Fibroblast of lung (primary cell): ENCODE measurements around the gene CTNNA2.

Experiments
- EZH2 ChIP-seq: IDR thresholded peaks from 2 replicates; pipeline ENCODE4 v1.5.1; 2012; ENCODE audit warnings: low read length, control low read depth, mild to moderate bottlenecking; ENCODE audit errors: missing control alignments
- TF ChIP-seq, protein P1 (sequence below), 2 donors: IDR thresholded peaks in 1 of 2; conservative IDR thresholded peaks in 1 of 2; 1 replicate in 1 of 2; 2 replicates in 1 of 2; pipeline ENCODE4 v1.5.1; 2011 to 2012; ENCODE audit warnings: low read length in 2 of 2, control low read depth in 1 of 2, inconsistent platforms in 1 of 2, low read depth in 1 of 2, mild to moderate bottlenecking in 1 of 2

DNA sequence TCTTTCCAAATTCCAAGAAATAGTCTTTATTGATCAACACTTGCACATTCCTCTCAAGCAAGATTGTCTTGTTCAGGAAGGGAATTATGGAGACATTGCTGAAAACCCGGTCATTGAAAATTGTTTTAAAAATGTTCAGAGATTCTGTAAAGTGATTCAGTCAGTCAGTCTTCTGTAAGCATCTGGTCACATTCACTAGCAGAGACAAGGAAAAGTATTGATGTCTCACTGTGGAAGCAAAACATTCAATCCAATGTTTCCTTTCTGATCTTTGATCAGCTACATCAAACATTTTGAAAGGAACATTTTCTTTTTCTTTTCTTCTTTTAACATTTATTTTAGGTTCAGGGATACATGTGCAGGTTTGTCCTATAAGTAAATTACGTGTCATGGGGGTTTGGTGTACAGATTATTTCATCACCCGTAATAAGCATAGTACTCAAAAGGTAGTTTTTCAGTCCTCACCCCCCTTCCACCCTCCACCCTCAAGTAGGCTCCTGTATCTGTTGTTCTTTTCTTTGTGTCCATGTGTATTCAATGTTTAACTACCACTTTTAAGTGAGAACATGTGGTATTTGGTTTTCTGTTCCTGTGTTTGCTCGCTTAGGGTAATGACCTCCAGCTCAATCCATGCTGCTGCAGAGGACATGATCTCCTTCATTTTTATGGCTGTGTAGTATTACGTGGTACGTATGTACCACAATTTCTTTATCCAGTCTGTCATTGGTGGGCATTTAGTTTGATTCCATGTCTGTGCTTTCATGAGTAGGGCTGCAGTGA lies 61.2 kb downstream of the CTNNA2 start:
- no peak for TF ChIP-seq EZH2
- TF ChIP-seq, protein P1, sequence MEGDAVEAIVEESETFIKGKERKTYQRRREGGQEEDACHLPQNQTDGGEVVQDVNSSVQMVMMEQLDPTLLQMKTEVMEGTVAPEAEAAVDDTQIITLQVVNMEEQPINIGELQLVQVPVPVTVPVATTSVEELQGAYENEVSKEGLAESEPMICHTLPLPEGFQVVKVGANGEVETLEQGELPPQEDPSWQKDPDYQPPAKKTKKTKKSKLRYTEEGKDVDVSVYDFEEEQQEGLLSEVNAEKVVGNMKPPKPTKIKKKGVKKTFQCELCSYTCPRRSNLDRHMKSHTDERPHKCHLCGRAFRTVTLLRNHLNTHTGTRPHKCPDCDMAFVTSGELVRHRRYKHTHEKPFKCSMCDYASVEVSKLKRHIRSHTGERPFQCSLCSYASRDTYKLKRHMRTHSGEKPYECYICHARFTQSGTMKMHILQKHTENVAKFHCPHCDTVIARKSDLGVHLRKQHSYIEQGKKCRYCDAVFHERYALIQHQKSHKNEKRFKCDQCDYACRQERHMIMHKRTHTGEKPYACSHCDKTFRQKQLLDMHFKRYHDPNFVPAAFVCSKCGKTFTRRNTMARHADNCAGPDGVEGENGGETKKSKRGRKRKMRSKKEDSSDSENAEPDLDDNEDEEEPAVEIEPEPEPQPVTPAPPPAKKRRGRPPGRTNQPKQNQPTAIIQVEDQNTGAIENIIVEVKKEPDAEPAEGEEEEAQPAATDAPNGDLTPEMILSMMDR (conservative IDR thresholded peaks at IDR 0.05 in 1 of 2, IDR thresholded peaks at IDR 0.05 in 1 of 2; ENCODE audit: low read depth in 1 of 2, low read length in 2 of 2), result no peak
